Measurements from ENCODE around the gene MRPS34. TPM values are rescaled to one million over a fixed set of nuclear protein-coding genes. Genes with fewer than 3 reads are reported as not detected.

MRPS34 gene
- total and polyA plus RNA-seq, 4 donors, result 42.4 to 100 (median 58.7) TPM

- no peak for DNase-seq (ENCODE audit: low spot score)
- H3K4me3 ChIP-seq (ENCODE audit: low read depth in 1 of 3, low read length in 3 of 3), result no peak overlapping the region
- H3K4me1 ChIP-seq (ENCODE audit: control insufficient read depth in 4 of 4, insufficient read depth in 4 of 4, low read length in 3 of 4), result peaks cover 0 to 15% (median 6%) of the 10 kb centered on the region in 4 donors
- no peaks in the 10 kb centered on the region for H3K27me3 ChIP-seq (ENCODE audit: control insufficient read depth in 4 of 4, insufficient read depth in 4 of 4, low read length in 3 of 4)
- H3K36me3 ChIP-seq (ENCODE audit: control insufficient read depth in 4 of 4, insufficient read depth in 3 of 4, low read depth in 1 of 4, low read length in 3 of 4), result peaks cover 7 to 52% (median 14%) of the 10 kb centered on the region in 4 donors
- no peaks in the 10 kb centered on the region for H3K9me3 ChIP-seq (ENCODE audit: control insufficient read depth in 4 of 4, low read length in 3 of 4)
- WGBS, result 94% methylated on average over 18 of the region's 18 CpGs
- TF ChIP-seq NR2F2 (IDR thresholded peaks at IDR 0.05) (no peak), HNF4A (conservative IDR thresholded peaks at IDR 0.05) (no peak), MAX (IDR thresholded peaks at IDR 0.05) (no peak), JUND (IDR thresholded peaks at IDR 0.05) (no peak), RXRA (IDR thresholded peaks at IDR 0.05) (no peak), YY1 (IDR thresholded peaks at IDR 0.05) (no peak), CTCF (IDR thresholded peaks at IDR 0.05; ENCODE audit: low read depth, low read length, missing input control) (no peak)
- no peak overlapping the region for H3K9ac ChIP-seq (ENCODE audit: low read depth in 1 of 2, low read length in 2 of 2)
- H3K27ac ChIP-seq (ENCODE audit: low read depth in 1 of 2, low read length in 2 of 2), result no peak overlapping the region
Observed at GRCh38 chr16:1766701-1767100, 6.2 kb downstream of the MRPS34 start.

GRCh38 chr16:1766231-1766630 lies 6.7 kb downstream of the MRPS34 start:
- Histone ChIP-seq H3K9ac (ENCODE audit: low read depth in 1 of 2, low read length in 2 of 2) (no peak overlapping the region), H3K4me3 (ENCODE audit: low read depth in 1 of 3, low read length in 3 of 3) (no peak overlapping the region), H3K27me3 (ENCODE audit: control insufficient read depth in 4 of 4, insufficient read depth in 4 of 4, low read length in 3 of 4) (no peaks in the 10 kb centered on the region), H3K9me3 (ENCODE audit: control insufficient read depth in 4 of 4, low read length in 3 of 4) (no peaks in the 10 kb centered on the region), H3K36me3 (ENCODE audit: control insufficient read depth in 4 of 4, insufficient read depth in 3 of 4, low read depth in 1 of 4, low read length in 3 of 4) (peaks cover 7 to 52% (median 14%) of the 10 kb centered on the region in 4 donors), H3K27ac (ENCODE audit: low read depth in 1 of 2, low read length in 2 of 2) (no peak overlapping the region), H3K4me1 (ENCODE audit: control insufficient read depth in 4 of 4, insufficient read depth in 4 of 4, low read length in 3 of 4) (peaks cover 0 to 14% (median 6%) of the 10 kb centered on the region in 4 donors)
- TF ChIP-seq ZBTB33 (IDR thresholded peaks at IDR 0.05) (no peak), TAF1 (conservative IDR thresholded peaks at IDR 0.05) (no peak), YY1 (IDR thresholded peaks at IDR 0.05) (no peak), MAX (IDR thresholded peaks at IDR 0.05) (no peak), ATF3 (IDR thresholded peaks at IDR 0.05) (no peak), FOXA1 (IDR thresholded peaks at IDR 0.05) (no peak), REST (IDR thresholded peaks at IDR 0.05) (no peak), JUND (IDR thresholded peaks at IDR 0.05) (no peak), RXRA (IDR thresholded peaks at IDR 0.05) (no peak), CTCF (IDR thresholded peaks at IDR 0.05; ENCODE audit: low read depth, low read length, missing input control) (no peak), HNF4A (conservative IDR thresholded peaks at IDR 0.05) (no peak), EGR1 (IDR thresholded peaks at IDR 0.05; ENCODE audit: low read depth in 2 of 2) (no peak), SP1 (IDR thresholded peaks at IDR 0.05) (no peak), HNF4G (IDR thresholded peaks at IDR 0.05) (no peak), NR2F2 (IDR thresholded peaks at IDR 0.05) (no peak), GABPA (IDR thresholded peaks at IDR 0.05 in 1 of 2, conservative IDR thresholded peaks at IDR 0.05 in 1 of 2) (no peak), FOXA2 (IDR thresholded peaks at IDR 0.05) (no peak)
- no peak for DNase-seq (ENCODE audit: low spot score)
- WGBS, result 96% methylated on average over 19 of the region's 19 CpGs

Measured in liver (tissue), 9 donors.